B cell (primary cell): Measurements from ENCODE around the gene PLA2G2D. TPM values are rescaled to one million over a fixed set of nuclear protein-coding genes. Genes with fewer than 3 reads are reported as not detected.

Experiments used
- ATAC-seq: fragments of 200-7000 bp; cut with Tn5 transposase; one replicate; pipeline ENCODE4 v1.10.0; 2021; ENCODE audit warnings: low read depth, mild to moderate bottlenecking, moderate number of reproducible peaks, moderate library complexity
- CTCF ChIA-PET: fragments of 350-600 bp; sonication (Branson Sonifier 250); formaldehyde crosslinking; loops from one replicate; lab custom pipeline; 2021; ENCODE audit warnings: antibody characterized with exemption, inconsistent platforms; lab: Charles Lee
- POLR2A ChIA-PET: fragments of 350-600 bp; sonication (Branson Sonifier 250); formaldehyde crosslinking; loops from one replicate; lab custom pipeline; 2021; ENCODE audit warnings: antibody characterized with exemption; lab: Charles Lee
- DNase-seq: peaks from one replicate; pipeline ENCODE4 v3.0.0; 2013
- H2AFZ ChIP-seq: 2 replicates; pipeline ENCODE4 v1.6.1; 2012; ENCODE audit warnings: mild to moderate bottlenecking, low read depth, low read length; ENCODE audit not compliant: insufficient read depth, poor library complexity, severe bottlenecking
- H3K27ac ChIP-seq, 2 donors: 1 replicate in 1 of 2; 2 replicates in 1 of 2; pipeline ENCODE4 v1.5.1; 2012 to 2013; ENCODE audit warnings: low read length in 2 of 2, mild to moderate bottlenecking in 2 of 2, moderate library complexity in 1 of 2
- H3K27me3 ChIP-seq, 4 experiments: fragments of 200-600 bp in 1 of 4; sonication (generic) in 1 of 4; replicated peaks in 1 of 4; 1 replicate in 2 of 4; 2 replicates in 2 of 4; pipeline versions ENCODE4 v1.6.1 to v1.7.0; 2013 to 2016; ENCODE audit warnings: low read length in 3 of 4, mild to moderate bottlenecking in 2 of 4, mixed read lengths in 1 of 4, moderate library complexity in 1 of 4; ENCODE audit not compliant: insufficient read depth in 4 of 4, control insufficient read depth in 3 of 4; ENCODE audit errors: control extremely low read depth in 1 of 4
- H3K36me3 ChIP-seq, 2 experiments: replicated peaks in 1 of 2; 1 replicate in 1 of 2; 2 replicates in 1 of 2; pipeline versions ENCODE4 v1.6.1 to v1.7.1; 2013; ENCODE audit warnings: low read length in 1 of 2; ENCODE audit not compliant: insufficient read depth in 2 of 2, control insufficient read depth in 1 of 2; ENCODE audit errors: control extremely low read depth in 1 of 2, extremely low read depth in 1 of 2
- H3K4me1 ChIP-seq, 2 donors: fragments of 200-600 bp in 1 of 2; sonication (generic) in 1 of 2; 1 replicate in 1 of 2; 2 replicates in 1 of 2; pipeline versions ENCODE4 v1.5.1 to v1.6.1; 2013 to 2017; ENCODE audit warnings: low read length in 2 of 2; ENCODE audit not compliant: control insufficient read depth in 2 of 2, insufficient read depth in 2 of 2
- H3K4me2 ChIP-seq: replicated peaks from 2 replicates; pipeline ENCODE3; 2012; ENCODE audit warnings: mild to moderate bottlenecking, low read depth, low read length; ENCODE audit not compliant: poor library complexity, severe bottlenecking
- H3K4me3 ChIP-seq, 5 experiments: fragments of 200-600 bp in 1 of 5; sonication (generic) in 1 of 5; 1 replicate in 3 of 5; 2 replicates in 2 of 5; pipeline versions ENCODE4 v1.5.1 to v1.7.0; 2011 to 2016; ENCODE audit warnings: low read length in 4 of 5, mild to moderate bottlenecking in 4 of 5, low read depth in 2 of 5, control low read depth in 1 of 5, moderate library complexity in 1 of 5; ENCODE audit not compliant: insufficient read depth in 1 of 5; ENCODE audit errors: control extremely low read depth in 1 of 5, extremely low read depth in 1 of 5
- H3K79me2 ChIP-seq: fragments of 200-600 bp; sonication (generic); one replicate; pipeline ENCODE4 v1.6.0; 2016; ENCODE audit warnings: low read length; ENCODE audit not compliant: control insufficient read depth, insufficient read depth
- H3K9ac ChIP-seq: fragments of 200-600 bp; sonication (generic); 2 replicates; pipeline ENCODE4 v1.6.1; 2017; ENCODE audit warnings: mild to moderate bottlenecking, low read length, moderate library complexity
- H3K9me3 ChIP-seq, 3 donors: one replicate each; pipeline versions ENCODE4 v1.6.1 to v1.7.1; 2013; ENCODE audit warnings: low read length in 2 of 3; ENCODE audit not compliant: control insufficient read depth in 2 of 3, insufficient read depth in 1 of 3; ENCODE audit errors: control extremely low read depth in 1 of 3
- H4K20me1 ChIP-seq: 2 replicates; pipeline ENCODE4 v1.6.0; 2012; ENCODE audit warnings: mild to moderate bottlenecking, low read length; ENCODE audit not compliant: insufficient read depth, control insufficient read depth, poor library complexity, severe bottlenecking
- H3K27ac Mint-ChIP-seq: one replicate; pipeline ENCODE4 v1.8.0; 2021; ENCODE audit warnings: mixed read lengths
- H3K27me3 Mint-ChIP-seq: one replicate; pipeline ENCODE4 v1.8.0; 2021; ENCODE audit warnings: mixed read lengths
- H3K4me1 Mint-ChIP-seq: one replicate; pipeline ENCODE4 v1.8.0; 2021; ENCODE audit warnings: mixed read lengths
- H3K4me3 Mint-ChIP-seq: one replicate; pipeline ENCODE4 v1.8.0; 2021; ENCODE audit warnings: mixed read lengths
- H3K9me3 Mint-ChIP-seq: one replicate; pipeline ENCODE4 v1.8.0; 2022; ENCODE audit warnings: mixed read lengths; ENCODE audit not compliant: insufficient read depth
- CTCF ChIP-seq: fragments of 200-600 bp; IDR thresholded peaks from one replicate; pipeline ENCODE4 v1.8.0; 2022; ENCODE audit warnings: antibody characterized with exemption, mild to moderate bottlenecking
- EZH2 ChIP-seq: IDR thresholded peaks from 2 replicates; pipeline ENCODE4 v1.6.1; 2012; ENCODE audit warnings: borderline replicate concordance, low read depth, mild to moderate bottlenecking, moderate library complexity, low read length; ENCODE audit not compliant: insufficient read depth, poor library complexity, severe bottlenecking
- WGBS: methylation state at CpG from one replicate; pipeline ENCODE4 v1.1.5; 2013; ENCODE audit warnings: missing lambda C conversion rate; ENCODE audit not compliant: insufficient coverage; 5-methylcytosine and 5-hydroxymethylcytosine counted together
- intact Hi-C: fragments of 100-400 bp; cut with micrococcal nuclease; formaldehyde crosslinking; loops from one replicate; pipeline ENCODE4 v1.10.0; 2022
- polyA plus RNA-seq: library from polyadenylated mRNA; depleted of rRNA; stranded (reverse); fragments of >200 nt; gene quantifications from 2 replicates; pipeline ENCODE4 v1.2.3, GENCODE V29; 2012
- total RNA-seq, 2 donors: library from RNA; stranded (reverse); fragments of 120-200 nt in 1 of 2; gene quantifications; 1 replicate in 1 of 2; 2 replicates in 1 of 2; pipeline versions ENCODE4 v1.2.3 to v1.2.4, GENCODE V29; 2013 to 2022

Gene PLA2G2D
- total and polyA plus RNA-seq, 2 donors (not counting 1 experiment from before 2014, with no cell fraction given), result 2.3 to 2.8 TPM

- Mint-ChIP-seq H3K4me3 (no peak overlapping the region), H3K27ac (no peak overlapping the region), H3K9me3 (no peaks in the 10 kb centered on the region), H3K4me1 (peaks cover 3% of the 10 kb centered on the region), H3K27me3 (peaks cover 7% of the 10 kb centered on the region)
- Histone ChIP-seq H3K9me3 (no peaks in the 10 kb centered on the region), H3K27ac (no peak overlapping the region), H3K27me3 (no peaks in the 10 kb centered on the region), H2AFZ (no peak overlapping the region), H3K9ac (no peak overlapping the region), H3K4me2 (no peak overlapping the region), H3K79me2 (no peaks in the 10 kb centered on the region), H3K4me3 (no peak overlapping the region), H4K20me1 (no peaks in the 10 kb centered on the region), H3K4me1 (peaks cover 5 to 8% of the 10 kb centered on the region in 2 donors), H3K36me3 (no peaks in the 10 kb centered on the region)
- no peak for ATAC-seq
- POLR2A ChIA-PET, result no interaction called here
- WGBS, result 89% methylated on average over 7 of the region's 7 CpGs
- no peak for DNase-seq
- CTCF ChIA-PET, result interaction anchor here (0.6 to 8.8 kb wide), 4 partner anchors 50 to 99 kb away, joined by 3 to 105 read pairs (median 28); no protein-coding TSS in a partner anchor
- intact Hi-C loops, result no loop called here
- TF ChIP-seq CTCF (no peak), EZH2 (no peak)
These were observed 22.4 kb downstream of the PLA2G2D start for GRCh38 chr1:20096840-20097447.
